HL-60/S4 treated with retinoic acid at 250 ng/mL for 4 days and 3 days (cell line): ENCODE results near the gene TDRD5.

Experiments used
- in situ Hi-C: fragments of 300-500 bp; cut with MboI; formaldehyde crosslinking; loops from 2 replicates; pipeline ENCODE4 v1.7.0; 2022; ENCODE audit warnings: low sequenced_read_pairs

TDRD5 gene, protein sequence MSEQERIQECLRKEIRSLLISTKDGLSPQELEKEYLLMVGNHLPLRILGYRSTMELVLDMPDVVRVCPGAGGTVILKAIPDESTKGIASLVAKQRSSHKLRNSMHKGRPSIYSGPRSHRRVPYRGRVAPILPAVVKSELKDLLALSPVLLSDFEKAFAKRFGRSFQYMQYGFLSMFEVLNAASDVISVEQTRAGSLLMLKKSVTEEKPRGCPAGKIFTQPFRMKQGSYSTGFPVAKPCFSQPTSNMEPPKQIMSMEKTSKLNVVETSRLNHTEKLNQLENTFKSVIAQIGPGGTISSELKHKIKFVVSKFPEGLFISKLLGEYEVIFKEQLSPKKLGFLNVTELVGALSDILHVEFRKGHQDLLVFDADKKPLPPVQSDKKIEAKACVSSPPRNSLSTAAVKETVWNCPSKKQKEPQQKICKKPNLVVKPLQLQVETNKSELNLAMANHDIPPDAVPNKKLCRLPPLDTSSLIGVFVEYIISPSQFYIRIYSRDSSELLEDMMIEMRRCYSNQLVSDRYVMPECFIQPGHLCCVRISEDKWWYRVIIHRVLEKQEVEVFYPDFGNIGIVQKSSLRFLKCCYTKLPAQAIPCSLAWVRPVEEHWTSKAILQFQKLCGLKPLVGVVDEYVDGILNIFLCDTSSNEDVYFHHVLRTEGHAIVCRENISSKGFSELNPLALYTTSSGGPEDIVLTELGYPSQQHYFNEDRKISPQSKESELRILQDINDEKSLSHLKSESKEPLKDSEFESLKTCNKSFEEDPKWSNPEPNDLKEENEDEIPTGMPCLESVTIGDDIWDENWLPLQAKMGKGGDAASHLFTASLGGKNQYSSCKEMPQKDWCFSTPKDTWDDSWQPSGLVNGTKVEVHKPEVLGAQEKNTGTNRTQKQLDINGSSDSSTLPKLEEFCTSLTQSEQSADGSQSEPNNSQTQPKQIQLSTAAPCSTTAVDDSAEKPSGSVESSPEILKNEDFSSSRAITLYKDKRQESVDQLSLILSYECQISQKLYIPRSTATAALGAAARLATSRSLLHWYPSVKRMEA

DNA sequence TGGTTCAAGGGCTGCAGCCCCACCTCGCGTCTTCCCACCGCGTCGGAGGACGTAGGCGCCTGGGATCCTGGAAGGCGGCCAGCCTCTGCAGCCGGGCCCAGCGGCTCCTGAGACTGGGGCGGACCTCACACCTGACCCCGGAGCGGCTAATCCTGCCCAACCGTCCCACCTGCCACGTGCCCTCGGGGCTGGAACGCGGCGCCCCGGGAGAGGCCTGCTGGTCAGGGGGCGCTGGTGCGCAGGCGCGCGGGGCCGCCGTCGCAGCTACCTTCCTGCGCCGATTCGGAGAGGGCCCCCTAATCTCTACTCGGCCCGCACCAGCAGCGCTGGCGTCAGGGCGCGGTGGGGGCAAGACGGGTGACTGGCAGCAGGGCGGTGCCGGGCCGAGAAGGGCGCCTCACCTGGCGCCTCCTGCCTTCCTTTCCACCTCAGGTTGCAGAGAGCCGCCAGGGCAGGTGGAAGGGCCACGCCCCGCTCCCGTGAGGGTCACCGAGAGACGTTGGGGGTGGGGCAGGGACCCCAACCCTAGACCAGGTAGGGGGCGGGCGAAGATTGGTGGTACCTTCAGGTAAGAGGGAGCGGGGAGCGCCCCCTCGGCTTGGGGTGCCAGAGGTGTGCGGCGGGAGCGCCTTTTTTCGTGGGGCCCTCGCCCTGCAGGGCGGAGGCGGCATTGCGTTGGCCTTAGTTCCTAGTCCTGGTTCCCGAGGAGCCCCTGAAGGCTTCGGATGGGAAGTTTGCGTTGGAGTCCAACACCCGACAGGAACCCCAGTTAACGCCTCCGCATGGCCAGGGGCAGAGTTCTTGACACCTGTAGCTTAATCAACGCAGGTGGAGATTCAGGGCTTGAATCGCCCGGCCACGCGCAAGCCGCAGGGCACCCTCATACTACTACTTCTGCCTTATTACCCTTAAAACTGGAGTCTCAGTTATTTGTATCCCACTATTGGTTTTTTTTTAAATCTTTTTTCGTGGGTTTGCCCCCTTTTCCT is at the start of gene TDRD5:
TSS of gene TDRD5 (plus strand) at position 241 of the 989 bp plus-strand sequence. CDS start 784 bp downstream, outside the sequence.
- in situ Hi-C loops = no loop called here

DNA sequence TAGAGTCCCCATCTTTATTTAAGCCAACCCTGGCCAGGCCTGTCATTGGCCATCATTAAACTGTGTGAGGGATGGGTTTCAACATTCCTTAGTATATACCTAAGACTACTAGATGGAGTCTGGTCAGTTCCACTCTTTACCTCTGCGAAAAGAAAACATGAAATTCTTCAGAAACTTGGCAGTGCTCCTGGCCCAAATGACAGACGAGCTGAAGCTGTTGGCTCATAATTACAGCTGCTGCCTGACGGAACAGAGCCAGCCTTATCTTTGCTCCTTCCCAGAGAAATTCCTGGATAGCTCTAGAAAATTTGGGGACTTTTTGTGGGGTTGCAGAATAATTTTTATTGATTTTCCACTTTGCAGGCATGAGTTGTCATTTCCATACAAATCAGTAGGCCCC is 46.3 kb upstream of the TDRD5 start:
- in situ Hi-C loops = no loop called here

DNA sequence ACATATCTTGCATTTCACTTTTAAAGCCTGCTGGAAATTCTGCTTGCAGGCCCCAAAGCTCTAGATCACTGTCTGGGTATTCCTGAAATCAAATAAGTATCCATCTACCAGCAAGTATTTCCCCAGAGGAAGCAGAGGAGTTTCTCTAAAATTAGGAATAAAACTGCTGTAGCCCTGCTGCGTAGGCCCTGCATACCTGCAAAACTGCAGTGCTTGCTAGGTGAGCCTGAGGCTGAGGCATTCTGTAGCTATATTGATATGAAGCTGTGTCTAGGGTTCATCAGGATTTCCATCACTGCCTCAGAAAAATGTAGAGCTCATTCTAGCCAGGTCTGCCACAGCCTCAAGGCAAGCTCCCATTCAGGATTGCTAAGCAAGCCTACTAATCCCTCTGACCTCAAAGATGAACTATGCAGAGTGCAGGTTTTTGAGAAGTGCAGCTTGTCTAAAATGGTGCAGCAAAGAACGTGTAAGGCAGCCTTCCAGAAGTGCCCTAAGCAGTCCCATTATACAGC is 44.6 kb upstream of the TDRD5 start:
- in situ Hi-C loops = no loop called here

DNA sequence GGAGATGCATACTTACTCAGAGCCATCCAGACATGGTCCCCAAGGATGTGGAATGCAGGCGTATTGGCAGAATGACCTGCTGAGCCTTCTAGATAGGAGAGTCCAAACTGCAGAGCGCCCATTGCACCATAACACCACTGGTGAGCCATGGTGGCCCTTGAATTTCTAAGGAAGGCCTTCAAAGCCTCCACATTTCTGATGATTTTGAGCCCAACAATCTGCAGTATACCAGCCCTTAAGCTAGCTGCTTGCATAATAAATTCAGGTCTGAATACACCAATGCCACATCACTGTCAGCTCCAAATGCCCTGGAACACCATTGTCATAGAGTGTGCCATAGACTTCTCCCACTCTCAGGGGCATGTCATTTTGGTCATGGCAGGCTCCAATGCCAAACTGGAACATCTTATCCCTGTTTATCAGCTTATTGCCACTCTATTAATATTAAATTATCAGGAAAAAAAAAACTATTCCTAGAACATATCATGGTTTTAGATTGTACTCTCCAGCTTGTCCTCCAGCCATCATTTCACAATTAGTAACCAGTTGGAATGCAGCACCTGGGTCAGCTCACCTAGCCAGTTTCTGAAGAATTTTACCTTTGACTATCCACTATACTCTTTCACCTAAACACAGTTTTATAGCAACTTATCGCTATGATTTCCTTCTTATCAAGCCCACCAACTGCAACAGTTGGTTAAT is 42.8 kb upstream of the TDRD5 start:
- in situ Hi-C loops = no loop called here

DNA sequence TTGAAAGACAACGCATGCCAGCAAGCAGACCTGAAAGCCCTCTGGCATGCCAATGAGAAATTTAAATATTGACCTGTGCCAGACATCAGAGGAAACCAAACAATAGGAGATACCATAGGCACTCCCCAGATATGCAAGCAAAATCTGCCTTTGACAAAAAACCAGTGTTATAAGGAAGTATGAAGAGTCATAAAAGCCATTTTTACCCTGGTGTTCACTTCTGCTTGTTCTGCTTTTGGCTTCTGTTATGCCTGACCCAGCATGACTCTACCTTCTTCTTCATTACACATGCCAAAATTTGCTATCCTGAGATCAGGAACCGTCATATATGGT is 42.3 kb upstream of the TDRD5 start:
- in situ Hi-C loops = no loop called here

DNA sequence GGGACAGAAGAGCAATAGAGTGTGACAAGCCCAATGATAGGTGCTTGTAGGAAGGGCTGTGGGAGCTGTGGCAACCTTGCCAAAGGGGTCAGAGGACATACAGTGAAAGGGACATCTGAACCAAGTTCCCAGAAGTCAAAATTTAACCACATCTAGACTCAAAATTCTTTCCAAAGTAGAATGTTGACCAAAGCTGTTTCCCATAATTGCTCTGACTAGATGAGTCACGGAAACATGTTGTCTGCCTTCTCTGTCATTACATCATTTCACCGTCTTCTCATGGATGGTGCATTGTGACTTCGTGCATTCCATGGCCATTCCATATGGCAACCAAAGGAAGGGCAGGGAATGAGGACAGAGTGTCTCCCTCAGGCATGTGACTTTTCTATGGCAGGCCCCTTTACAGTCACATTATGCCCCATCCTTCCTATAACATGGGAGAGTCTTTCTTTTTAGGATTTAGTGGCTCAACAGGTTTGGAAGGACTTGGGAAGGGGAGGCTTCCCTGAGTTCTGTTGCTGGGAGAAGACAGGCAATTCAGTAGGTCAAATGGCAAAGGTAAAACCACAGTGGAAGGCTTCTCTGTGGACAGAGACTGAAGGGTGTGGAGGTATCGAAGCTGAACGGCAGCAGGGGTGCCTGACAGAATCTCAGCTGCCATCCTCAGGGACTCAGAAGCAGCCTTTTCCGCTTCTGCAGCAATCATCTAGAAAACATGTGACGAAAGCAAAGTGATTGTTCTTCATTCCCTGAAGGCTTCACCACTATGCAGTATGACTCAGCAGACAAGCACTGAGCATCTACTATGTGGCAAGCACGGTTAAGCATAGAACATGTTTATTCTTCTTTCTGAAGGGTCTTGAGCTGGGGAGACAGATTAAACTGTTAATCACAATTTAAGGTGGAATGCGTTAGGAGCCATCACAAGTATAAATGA is 40.6 kb upstream of the TDRD5 start:
- in situ Hi-C loops = no loop called here

DNA sequence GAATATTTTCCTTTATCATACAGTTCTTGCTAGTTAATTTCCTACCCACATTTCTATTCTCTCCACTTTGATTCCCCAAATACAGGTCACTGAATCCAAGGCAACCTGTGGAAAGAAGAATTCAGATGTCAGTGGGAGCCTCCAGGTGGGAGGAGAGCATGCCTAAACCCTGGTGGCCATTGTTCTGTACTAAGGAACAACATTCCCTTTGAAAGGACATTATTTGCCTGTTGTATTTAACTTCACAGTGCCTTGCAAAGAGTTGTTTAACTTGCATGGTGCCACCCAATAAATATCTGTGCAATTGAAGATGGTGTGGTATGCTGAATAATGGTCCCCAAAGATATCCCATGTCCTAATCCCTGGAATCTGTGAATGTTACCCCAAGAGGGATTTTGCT is 37.2 kb upstream of the TDRD5 start:
- in situ Hi-C loops = no loop called here

DNA sequence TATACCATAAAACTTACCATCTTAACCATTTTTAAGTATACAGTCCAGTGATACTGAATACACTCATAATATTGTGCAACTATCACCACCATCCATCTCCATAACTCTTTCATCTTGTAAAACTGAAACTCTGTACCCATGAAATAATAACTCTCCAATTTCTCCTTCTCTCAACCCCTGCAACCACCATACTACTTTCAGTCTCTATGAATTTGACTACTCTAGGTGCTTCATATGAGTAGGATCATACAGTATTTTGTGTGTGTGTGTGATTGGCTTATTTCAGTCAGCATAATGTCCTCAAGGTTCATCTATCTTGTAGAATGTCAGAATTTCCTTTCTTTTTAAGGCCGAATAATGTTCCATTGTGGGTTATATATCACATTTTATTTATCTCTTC is 33.6 kb upstream of the TDRD5 start:
- in situ Hi-C loops = no loop called here

DNA sequence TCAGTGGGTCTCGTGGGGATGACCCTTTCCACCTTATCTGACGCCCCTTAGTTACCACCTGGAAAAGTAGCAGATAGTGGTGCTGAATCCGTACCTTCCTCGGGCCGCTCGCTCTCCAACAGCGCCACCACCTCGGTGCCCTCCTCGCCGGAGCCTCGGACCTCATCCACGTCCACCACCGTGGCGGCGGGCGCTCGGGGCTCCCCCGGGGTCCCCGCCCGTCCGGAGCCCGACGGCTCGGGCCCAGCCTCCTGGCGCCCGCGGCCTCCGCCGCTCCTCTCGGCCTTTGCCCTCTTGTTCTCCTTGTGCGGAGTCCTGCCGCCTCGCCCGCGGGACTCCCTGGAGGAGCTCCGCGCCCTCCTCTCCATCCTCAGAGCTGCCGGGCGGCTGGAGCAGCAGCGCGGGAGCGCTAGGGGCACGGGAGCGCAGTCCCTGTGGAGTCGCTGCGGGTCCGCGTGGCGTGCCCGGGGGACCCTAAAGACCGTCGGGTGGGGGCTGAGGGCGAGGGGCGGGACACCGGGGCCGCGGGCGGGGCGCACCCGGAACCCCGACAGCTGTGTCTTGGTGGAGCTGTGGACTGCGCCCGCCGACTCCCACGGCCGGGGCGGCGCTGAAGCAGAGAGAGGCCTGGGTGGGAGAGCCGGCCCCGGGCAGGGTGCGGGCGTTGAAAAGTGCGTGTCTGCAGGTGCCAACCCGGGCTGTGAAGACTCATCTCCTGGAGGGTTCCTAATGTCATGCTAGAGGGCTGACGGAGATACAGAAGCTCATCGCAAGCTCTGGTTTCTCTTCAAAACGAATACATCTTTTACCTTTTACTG is 15.9 kb upstream of the TDRD5 start, which contains the start of gene NPHS2:
TSS of gene NPHS2 (minus strand) at position 452 of the 818 bp plus-strand sequence. CDS start at position 368, 84 bp downstream.
- in situ Hi-C loops = no loop called here

DNA sequence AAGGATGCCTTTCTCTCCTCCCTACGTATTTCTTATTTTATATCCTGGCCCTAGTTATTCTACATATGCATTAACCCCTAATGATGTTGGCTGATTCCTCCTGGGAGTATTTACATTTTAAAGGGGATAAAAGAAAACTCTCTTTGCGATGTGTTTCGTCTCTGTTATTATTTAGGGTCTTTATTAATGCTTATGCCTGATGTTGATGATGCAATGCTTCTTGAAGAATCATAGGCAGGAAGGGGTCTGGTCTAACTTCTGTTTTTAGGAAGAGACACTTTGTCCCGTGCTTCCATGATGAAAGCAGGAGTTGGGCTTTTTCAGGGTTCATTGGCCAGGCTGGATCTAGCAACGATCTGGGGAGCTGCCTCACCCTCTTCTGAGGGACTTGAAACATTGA is 15.1 kb upstream of the TDRD5 start:
- in situ Hi-C loops = no loop called here

DNA sequence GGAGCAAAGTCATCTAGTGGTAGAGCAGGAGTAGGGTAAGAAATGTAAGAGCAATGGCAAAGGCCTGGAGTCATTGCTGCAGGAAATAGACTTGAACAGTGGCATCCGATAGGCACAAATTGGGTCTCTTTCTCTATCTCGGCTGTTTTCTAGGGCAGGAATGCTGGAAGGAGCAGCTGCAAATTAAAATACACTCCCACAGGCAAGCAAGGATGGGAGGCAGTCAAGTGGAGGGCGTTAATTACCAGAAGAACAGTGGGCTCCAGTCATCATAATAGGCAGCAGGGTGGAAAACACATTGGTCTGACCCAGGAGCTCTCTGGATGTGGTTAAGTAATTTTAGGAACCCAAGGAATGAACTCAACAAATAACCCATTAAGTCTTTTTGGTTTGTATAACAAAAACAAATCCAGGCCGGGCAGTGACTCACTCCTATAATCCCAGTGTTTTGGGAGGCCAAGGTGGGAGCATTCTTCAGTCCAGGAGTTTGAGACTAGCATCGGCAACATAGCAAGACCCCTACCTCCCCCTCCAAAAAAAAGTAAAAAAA is 7.8 kb upstream of the TDRD5 start:
- in situ Hi-C loops = no loop called here

DNA sequence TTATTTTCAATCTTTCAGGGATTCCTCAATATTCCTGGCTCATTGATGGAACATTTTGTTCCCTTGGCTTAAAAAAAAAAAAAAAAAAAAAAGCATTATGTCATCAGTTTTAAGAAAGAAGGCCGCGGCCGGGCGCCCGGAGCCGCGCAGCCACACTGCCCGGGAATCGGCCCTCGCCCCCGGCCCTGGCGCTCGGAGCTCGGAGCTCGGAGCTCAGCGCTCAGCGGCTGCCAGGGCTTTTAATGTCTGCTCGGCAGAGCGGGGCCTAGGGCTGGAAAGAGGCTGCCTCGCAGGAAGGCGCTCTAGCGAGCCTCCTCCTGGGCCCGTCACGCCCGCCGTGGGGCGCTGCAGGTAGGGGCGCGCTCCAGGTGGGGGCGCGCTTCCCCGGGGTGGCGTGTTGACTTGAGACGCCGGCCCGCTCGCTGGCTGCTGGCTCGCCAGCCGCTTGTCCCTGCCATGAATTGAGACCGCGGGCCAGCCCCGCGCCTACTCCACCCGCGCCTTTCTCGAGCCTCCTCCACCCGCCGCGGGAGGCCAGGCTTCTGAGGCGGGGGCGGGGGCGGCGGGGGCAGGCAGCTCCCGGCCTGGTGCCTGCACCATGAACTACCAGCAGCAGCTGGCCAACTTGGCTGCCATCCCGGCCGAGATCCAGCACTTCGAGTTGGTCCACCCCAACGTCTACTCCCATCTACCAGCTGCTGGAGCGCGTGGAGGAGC is 5.4 kb upstream of the TDRD5 start:
- in situ Hi-C loops = no loop called here

DNA sequence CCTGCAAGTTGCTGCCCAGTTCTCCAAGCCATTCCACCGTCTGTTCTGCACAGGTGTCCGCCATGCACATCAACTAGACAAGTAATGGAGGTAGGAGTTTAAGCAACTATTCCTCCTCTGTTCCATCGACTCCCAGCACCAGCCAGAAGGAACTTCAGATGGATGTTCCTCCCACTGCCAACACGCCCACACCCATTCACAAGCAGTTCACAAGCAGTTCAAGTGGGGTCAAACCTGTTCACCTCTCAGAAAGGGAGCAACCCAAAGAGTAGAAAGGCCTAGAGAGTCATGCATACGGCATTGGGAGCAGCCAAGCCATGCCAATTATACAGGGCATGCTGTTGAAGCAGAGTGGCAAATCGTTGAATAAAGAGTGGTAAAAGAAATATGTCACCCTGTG is 4.3 kb upstream of the TDRD5 start:
- in situ Hi-C loops = no loop called here

DNA sequence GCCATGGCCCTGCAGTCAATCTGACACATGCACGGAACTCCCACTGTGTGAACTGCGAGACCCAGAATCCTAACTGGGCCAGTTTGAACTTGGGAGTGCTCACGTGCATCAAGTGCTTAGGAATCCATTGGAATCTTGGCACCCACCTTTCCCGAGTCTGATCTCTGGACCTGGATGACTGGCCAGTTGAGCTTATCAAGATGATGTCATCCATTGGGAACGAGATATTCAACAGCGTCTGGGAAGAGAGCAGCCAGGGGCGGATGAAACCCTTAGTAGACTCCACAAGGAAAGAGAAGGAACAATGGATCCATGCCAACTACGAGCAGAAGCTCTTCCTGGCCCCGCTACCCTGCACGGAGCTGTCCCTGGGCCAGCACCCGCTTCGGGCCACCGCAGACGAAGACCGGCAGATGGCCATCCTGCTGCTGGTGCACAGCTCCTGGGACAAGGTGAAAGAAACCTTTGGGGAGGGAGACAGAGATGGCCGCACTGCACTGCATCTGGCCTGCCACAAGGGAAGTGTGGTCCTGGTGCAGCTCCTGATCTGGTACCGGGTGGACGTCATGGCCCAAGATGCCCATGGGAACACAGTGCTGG is 3.1 kb upstream of the TDRD5 start:
- in situ Hi-C loops = no loop called here

DNA sequence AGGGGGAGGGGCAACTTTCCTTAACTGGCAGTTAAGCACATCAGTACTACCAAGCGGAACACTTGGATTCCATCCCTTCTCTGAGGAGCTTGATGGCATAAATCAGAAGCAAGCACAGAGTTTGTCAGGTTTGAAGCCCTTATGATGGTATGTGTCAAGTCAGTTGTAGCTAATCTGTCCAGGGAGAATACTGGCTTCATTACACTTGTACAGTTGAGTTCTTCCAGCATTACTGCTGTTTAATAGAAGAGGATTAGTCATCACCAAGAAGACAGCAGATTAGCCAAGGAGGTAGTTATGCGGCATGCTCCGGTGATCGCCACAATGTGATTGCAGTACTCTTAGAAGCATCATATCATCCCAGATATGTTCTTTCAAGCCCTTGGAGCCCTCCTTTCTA is 2.1 kb upstream of the TDRD5 start:
- in situ Hi-C loops = no loop called here

DNA sequence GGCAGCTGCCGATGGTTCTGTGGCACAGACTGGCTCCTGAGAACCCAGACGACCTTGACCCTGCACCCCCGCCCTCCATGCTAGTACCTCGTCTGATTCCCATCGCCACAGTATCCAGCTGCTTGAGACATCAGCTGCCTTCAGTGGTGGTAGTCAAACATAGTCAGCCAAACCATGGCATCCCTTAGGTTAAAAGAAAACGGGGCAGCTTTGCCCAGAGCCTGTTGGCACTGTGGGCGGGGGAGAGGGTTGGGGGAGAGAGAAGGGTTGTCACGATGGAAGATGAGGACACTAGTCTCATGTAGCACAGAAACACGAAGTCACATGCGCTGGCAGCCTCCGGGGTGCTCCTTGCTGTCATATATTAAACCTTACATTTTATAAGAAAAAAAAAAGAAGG is 961 bp upstream of the TDRD5 start:
- in situ Hi-C loops = no loop called here

DNA sequence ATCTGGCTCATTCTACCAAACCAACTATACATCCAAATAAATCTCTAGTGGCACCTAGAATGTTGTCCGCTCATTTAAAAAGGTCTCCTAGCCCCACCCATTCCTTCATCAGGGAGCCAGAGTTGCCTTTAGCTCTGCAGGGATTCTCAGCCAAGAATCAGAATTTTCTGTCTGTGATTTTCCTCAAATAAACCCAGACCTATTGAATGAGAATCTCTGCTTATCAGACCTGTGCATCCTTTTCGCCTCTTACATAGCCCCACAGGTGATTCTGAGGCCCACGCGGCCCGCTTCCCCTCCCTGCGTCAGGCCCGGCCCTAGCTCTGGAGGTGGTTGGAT is 410 bp upstream of the TDRD5 start:
- in situ Hi-C loops = no loop called here
